ENCODE results near the gene ARPP21. TPM values are rescaled to one million over a fixed set of nuclear protein-coding genes. Genes with fewer than 3 reads are reported as not detected.

The ARPP21 gene
- total RNA-seq, 2 donors from 2014 or later = 0.42 TPM; not detected in 1

- Histone ChIP-seq H3K4me1 (no peaks in the 10 kb centered on the region), H3K4me3 (no peak overlapping the region), H3K9ac (ENCODE audit: low read depth in 2 of 2, low read length in 2 of 2) (no peak overlapping the region), H3K36me3 (no peaks in the 10 kb centered on the region), H3K27ac (no peak overlapping the region), H3K27me3 (no peaks in the 10 kb centered on the region), H3K9me3 (no peaks in the 10 kb centered on the region)
- no peak for TF ChIP-seq CTCF (IDR thresholded peaks at IDR 0.05)
- no peak for DNase-seq
- intact Hi-C loops (cut with DNase I) = no loop called here
Observed at GRCh38 chr3:35651426-35651825, 12.1 kb downstream of the ARPP21 start.

GRCh38 chr3:35651851-35652250 is 12.5 kb downstream of the ARPP21 start:
- H3K4me3 ChIP-seq = no peak overlapping the region
- H3K27me3 ChIP-seq = no peaks in the 10 kb centered on the region
- intact Hi-C loops (cut with DNase I) = no loop called here
- no peaks in the 10 kb centered on the region for H3K36me3 ChIP-seq
- no peak for DNase-seq
- H3K9ac ChIP-seq (ENCODE audit: low read depth in 2 of 2, low read length in 2 of 2) = no peak overlapping the region
- H3K9me3 ChIP-seq = no peaks in the 10 kb centered on the region
- no peak for TF ChIP-seq CTCF (IDR thresholded peaks at IDR 0.05)
- H3K4me1 ChIP-seq = no peaks in the 10 kb centered on the region
- H3K27ac ChIP-seq = no peak overlapping the region

GRCh38 chr3:35653347-35653746 is 14.0 kb downstream of the ARPP21 start:
- H3K4me1 ChIP-seq = no peaks in the 10 kb centered on the region
- intact Hi-C loops (cut with DNase I) = no loop called here

GRCh38 chr3:35654476-35654875 is 15.2 kb downstream of the ARPP21 start:
- H3K4me3 ChIP-seq = no peak overlapping the region
- H3K9me3 ChIP-seq = no peaks in the 10 kb centered on the region
- no peak overlapping the region for H3K9ac ChIP-seq (ENCODE audit: low read depth in 2 of 2, low read length in 2 of 2)
- intact Hi-C loops (cut with DNase I) = no loop called here
- no peak for TF ChIP-seq CTCF (IDR thresholded peaks at IDR 0.05)
- no peaks in the 10 kb centered on the region for H3K36me3 ChIP-seq
- no peaks in the 10 kb centered on the region for H3K4me1 ChIP-seq
- no peak overlapping the region for H3K27ac ChIP-seq
- no peaks in the 10 kb centered on the region for H3K27me3 ChIP-seq
- no peak for DNase-seq

More at GRCh38 chr3:35653347-35653746, 14.0 kb downstream of the ARPP21 start:
- Histone ChIP-seq H3K4me3 (no peak overlapping the region), H3K27me3 (no peaks in the 10 kb centered on the region), H3K9ac (ENCODE audit: low read depth in 2 of 2, low read length in 2 of 2) (no peak overlapping the region), H3K9me3 (no peaks in the 10 kb centered on the region), H3K27ac (no peak overlapping the region), H3K36me3 (no peaks in the 10 kb centered on the region)
- TF ChIP-seq CTCF (IDR thresholded peaks at IDR 0.05) = no peak
- DNase-seq = no peak

- Histone ChIP-seq H3K4me3 (no peak overlapping the region), H3K4me1 (no peaks in the 10 kb centered on the region), H3K27me3 (no peaks in the 10 kb centered on the region), H3K9me3 (no peaks in the 10 kb centered on the region), H3K27ac (no peak overlapping the region), H3K9ac (ENCODE audit: low read depth in 2 of 2, low read length in 2 of 2) (no peak overlapping the region), H3K36me3 (no peaks in the 10 kb centered on the region)
- intact Hi-C loops (cut with DNase I) = no loop called here
- DNase-seq = no peak
- TF ChIP-seq CTCF (IDR thresholded peaks at IDR 0.05) = no peak
Observed at GRCh38 chr3:35658686-35659085, 19.4 kb downstream of the ARPP21 start.

- TF ChIP-seq CTCF (IDR thresholded peaks at IDR 0.05) = no peak
- no peaks in the 10 kb centered on the region for H3K4me1 ChIP-seq
- no peak overlapping the region for H3K27ac ChIP-seq
- no peak overlapping the region for H3K4me3 ChIP-seq
- peak; percentile 19 for DNase-seq
- no peaks in the 10 kb centered on the region for H3K9me3 ChIP-seq
- H3K9ac ChIP-seq (ENCODE audit: low read depth in 2 of 2, low read length in 2 of 2) = no peak overlapping the region
- H3K36me3 ChIP-seq = no peaks in the 10 kb centered on the region
- no peaks in the 10 kb centered on the region for H3K27me3 ChIP-seq
- intact Hi-C loops (cut with DNase I) = no loop called here
Observed at GRCh38 chr3:35659768-35660167, 20.4 kb downstream of the ARPP21 start.
